ENCODE data around the gene UST.

Gene UST

GRCh38 chr6:148989585-148989984 is 242.8 kb downstream of the UST start:
- no peak for DNase-seq (ENCODE audit: low read depth)
- no peak for TF ChIP-seq CTCF (conservative IDR thresholded peaks at IDR 0.05; ENCODE audit: low read depth, low read length)

GRCh38 chr6:148990403-148990802 is 243.6 kb downstream of the UST start:
- no peak overlapping the region for H3K4me3 ChIP-seq (ENCODE audit: low read depth, low read length)
- DNase-seq (ENCODE audit: low read depth) = no peak
- no peak for TF ChIP-seq CTCF (conservative IDR thresholded peaks at IDR 0.05; ENCODE audit: low read depth, low read length)

More at GRCh38 chr6:148989585-148989984, 242.8 kb downstream of the UST start:
- no peak overlapping the region for H3K4me3 ChIP-seq (ENCODE audit: low read depth, low read length)

- peak; percentile 46 for DNase-seq (ENCODE audit: low read depth)
- H3K4me3 ChIP-seq (ENCODE audit: low read depth, low read length) = no peak overlapping the region
- no peak for TF ChIP-seq CTCF (conservative IDR thresholded peaks at IDR 0.05; ENCODE audit: low read depth, low read length)
These were observed 250.0 kb downstream of the UST start for GRCh38 chr6:148996815-148997214.

- TF ChIP-seq CTCF (conservative IDR thresholded peaks at IDR 0.05; ENCODE audit: low read depth, low read length) = no peak
- DNase-seq (ENCODE audit: low read depth) = peak; percentile 69
- no peak overlapping the region for H3K4me3 ChIP-seq (ENCODE audit: low read depth, low read length)
These were observed 251.0 kb downstream of the UST start for GRCh38 chr6:148997865-148998264.

GRCh38 chr6:148998704-148999103 is 251.9 kb downstream of the UST start:
- no peak for TF ChIP-seq CTCF (conservative IDR thresholded peaks at IDR 0.05; ENCODE audit: low read depth, low read length)
- DNase-seq (ENCODE audit: low read depth) = peak; percentile 35
- H3K4me3 ChIP-seq (ENCODE audit: low read depth, low read length) = no peak overlapping the region

GRCh38 chr6:148999501-148999900 is 252.7 kb downstream of the UST start:
- TF ChIP-seq CTCF (conservative IDR thresholded peaks at IDR 0.05; ENCODE audit: low read depth, low read length) = no peak
- DNase-seq (ENCODE audit: low read depth) = peak; percentile 68
- H3K4me3 ChIP-seq (ENCODE audit: low read depth, low read length) = no peak overlapping the region

GRCh38 chr6:148999929-149000468 is 253.2 kb downstream of the UST start:
- no peak for TF ChIP-seq CTCF (conservative IDR thresholded peaks at IDR 0.05; ENCODE audit: low read depth, low read length)
- H3K4me3 ChIP-seq (ENCODE audit: low read depth, low read length) = no peak overlapping the region
- DNase-seq (ENCODE audit: low read depth) = peak; percentile 89
